ENCODE data around the gene CAMK1D.

CAMK1D gene

GRCh38 chr10:12400266-12400931, 51.1 kb downstream of the CAMK1D start:
- no peak for DNase-seq (ENCODE audit: low read depth in 2 of 2, low spot score in 1 of 2)

- no peak for DNase-seq (ENCODE audit: low read depth in 2 of 2, low spot score in 1 of 2)
These were observed 52.1 kb downstream of the CAMK1D start for GRCh38 chr10:12401466-12401865.

- DNase-seq (ENCODE audit: low read depth in 2 of 2, low spot score in 1 of 2), result no peak
These were observed 53.8 kb downstream of the CAMK1D start for GRCh38 chr10:12403119-12403518.

DNA sequence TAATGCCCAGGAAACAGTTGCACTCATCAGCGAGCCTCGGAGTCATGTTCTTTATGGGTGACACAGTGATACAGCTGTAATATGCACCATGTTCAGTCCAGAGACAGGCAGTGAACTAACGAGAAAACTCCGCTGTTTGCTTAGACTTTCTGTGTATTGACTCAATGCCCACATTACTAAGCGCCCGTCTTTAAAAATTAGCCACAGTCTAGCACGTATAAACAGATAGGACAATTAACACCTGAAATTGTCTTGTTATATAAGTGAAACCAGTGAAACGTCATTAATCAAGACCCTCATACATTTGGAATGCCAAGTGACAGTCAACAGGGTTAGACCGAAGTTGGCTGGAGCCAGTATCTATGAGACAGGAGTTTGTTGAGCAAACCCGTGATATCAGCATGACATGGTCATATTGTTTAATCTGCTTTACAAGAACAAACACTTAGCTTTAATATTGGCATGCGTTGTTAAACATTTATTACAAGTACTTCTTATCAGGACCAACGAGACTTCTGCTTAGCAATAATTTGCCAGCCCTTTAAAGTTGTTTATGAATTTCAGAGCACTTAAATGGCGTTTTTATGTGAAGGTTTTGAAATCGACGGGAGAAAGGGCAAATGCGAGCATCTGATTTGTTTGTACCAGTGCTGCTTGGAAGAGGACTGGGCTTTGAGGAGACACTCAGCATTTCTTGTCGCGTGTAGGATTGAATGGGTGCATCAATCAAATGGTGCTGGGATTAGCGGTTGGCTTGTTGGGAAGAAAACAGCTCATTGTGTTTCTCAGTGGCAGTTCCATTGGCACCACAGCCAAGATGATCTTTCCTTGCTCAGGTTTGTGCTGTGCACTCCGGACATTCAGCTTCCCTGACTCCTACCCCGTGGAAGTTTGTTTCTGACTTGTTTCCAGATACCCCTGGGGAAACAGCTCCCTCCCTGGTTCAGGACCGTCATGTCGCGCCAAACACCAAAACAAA, 56.3 kb downstream of the CAMK1D start:
- no peak for DNase-seq (ENCODE audit: low read depth in 2 of 2, low spot score in 1 of 2)

GRCh38 chr10:12406764-12407400, 57.5 kb downstream of the CAMK1D start:
- DNase-seq (ENCODE audit: low read depth in 2 of 2, low spot score in 1 of 2), result no peak

DNA sequence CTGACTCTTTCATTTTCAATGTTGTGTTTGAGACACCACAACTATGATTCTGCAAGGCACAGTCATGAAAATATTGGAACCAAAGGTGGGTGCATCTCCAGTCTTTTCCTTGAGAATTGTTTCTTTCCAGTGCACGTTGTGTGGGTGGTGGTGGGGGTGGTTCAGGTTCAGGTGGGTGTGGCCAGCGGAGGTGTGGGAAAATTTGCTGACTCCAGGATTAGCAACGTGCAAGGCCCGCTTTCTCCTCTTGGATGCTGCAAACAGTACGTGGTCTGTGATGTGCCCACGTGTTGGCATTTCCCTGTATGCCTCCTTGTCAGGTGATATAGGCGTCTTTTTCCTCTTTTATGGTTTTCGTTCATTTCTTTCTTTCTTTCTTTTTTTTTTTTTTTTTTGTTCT, 59.1 kb downstream of the CAMK1D start:
- no peak for DNase-seq (ENCODE audit: low read depth in 2 of 2, low spot score in 1 of 2)

DNA sequence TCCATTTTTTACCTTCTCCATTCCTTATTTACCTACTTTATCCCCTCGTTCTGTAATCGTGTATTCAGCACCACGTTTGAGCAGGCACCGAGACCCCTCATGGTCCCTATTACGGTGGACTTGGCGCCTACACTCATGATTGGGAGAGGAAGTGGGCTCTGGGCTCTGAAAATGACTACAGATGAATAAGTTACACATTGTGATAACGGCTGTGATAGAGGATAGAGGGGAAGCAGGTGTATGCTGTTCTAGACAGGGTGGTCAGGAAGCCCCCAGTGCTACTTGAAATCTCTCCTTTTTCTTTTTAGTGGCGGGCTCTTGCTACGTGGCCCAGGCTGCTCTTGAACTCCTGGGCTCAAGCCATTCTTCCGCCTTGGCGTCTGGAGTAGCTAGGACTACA, 59.8 kb downstream of the CAMK1D start:
- DNase-seq (ENCODE audit: low read depth in 2 of 2, low spot score in 1 of 2), result no peak

DNA sequence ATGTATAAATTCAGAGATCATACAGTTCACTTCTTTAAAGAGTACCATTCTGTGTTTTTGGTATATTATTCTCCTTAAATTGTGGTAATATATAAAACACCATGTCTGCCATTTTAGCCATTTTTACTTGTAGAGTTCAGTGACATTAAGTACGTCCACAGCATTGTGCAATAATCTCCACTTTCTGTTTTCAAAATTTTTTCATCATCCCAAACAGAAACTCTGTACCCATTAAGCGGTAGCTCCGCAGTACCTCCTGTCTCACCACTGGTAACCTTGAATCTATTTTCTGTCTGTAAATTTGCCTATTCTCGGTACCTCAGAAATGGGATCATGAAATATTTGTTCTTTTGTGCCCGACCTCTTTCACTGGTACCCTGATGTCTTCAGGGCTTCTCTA, 60.3 kb downstream of the CAMK1D start:
- no peak for DNase-seq (ENCODE audit: low read depth in 2 of 2, low spot score in 1 of 2)

- DNase-seq (ENCODE audit: low read depth in 2 of 2, low spot score in 1 of 2), result no peak
These were observed 63.5 kb downstream of the CAMK1D start for GRCh38 chr10:12412666-12413368.

- no peak for DNase-seq (ENCODE audit: low read depth in 2 of 2, low spot score in 1 of 2)
These were observed 64.0 kb downstream of the CAMK1D start for GRCh38 chr10:12413369-12413711.

DNA sequence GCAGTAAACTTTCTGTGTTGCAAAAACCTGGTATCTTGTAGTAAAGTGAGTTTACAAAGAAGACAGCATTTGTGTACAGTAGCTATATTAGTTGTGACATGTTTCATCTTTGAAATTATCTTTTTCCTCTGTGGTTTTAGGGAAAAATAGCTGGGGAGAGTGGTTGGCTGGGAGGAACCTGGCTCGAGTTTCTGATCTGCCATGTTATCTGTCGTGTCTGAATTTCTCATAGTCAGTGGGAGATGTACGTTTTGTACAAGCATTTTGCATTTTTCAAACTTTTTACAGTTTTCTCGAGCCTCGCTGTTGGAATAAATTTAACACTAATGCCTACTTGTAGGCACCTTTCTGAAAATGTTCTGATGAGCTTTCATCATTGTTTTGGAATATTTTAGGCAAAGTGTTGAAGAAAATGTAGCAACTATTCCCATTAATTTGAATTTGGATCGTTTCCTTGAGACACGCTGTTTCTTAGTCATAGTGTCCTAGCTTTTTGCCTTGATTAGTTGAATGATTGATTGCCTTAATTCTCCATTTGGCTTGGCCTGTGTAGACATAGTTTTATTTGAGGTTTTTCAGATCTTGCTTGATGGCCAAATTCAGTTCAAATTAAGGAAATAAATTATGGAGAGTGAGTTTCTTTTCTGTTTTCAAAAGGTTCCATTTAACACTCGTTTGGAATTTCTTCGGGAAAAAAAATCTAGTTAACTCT, 65.1 kb downstream of the CAMK1D start:
- DNase-seq (ENCODE audit: low read depth in 2 of 2, low spot score in 1 of 2), result no peak

DNA sequence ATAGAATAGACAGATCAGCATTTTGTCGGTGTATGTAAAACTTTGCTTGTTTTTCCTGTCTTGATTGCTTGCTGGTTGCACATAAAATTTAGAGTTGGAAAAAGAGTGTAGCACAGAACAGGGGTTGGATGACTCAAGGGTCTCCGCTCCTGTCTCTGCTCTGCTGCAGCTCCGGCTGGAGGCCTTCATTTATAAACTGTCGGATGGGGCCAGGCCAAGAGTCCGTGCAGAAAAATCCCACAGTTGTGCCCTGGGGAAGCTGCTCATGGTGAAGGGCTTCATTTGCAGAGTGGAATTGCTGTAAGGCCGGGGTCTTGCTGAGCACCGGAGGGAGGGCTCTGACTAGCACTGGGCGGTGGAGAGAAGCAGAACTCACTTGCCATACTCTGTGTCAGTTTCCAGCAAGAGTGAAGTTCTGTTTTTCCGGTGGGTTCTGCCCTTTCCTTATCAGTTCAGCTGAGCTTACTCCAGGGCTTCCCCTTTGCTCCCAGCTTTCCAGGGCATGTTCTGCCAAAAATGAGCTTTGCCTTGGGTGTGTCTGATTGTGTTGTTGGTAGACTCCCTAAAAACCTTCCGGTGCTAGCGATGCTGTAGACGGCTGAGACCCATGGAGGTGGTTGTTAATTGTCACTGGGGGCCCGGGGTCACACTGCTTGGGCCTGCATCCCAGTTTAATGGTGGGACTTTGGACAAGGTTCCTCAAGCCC, 67.2 kb downstream of the CAMK1D start:
- no peak for DNase-seq (ENCODE audit: low read depth in 2 of 2, low spot score in 1 of 2)

DNA sequence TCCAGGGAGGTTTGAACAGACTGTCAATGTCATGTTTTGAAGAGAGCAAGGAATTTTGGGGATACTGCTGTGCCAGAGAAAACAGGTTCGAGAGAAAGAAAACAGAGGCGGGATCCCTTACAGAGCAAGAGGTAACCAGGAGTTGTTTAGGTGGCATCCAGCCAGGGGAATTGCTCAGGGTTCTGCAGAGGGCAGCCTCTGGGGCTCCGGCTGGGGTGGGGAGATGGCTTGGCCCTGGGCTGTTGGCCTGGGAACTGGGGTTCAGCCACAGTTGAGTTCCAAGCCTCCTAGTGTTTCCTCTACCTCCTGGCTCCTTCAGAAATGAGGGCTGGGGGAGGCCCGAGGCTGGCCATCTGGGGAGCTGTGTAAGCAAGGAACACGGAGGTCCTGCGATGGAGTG, 68.0 kb downstream of the CAMK1D start:
- DNase-seq (ENCODE audit: low read depth in 2 of 2, low spot score in 1 of 2), result no peak

- DNase-seq (ENCODE audit: low read depth in 2 of 2, low spot score in 1 of 2), result no peak
These were observed 68.7 kb downstream of the CAMK1D start for GRCh38 chr10:12418000-12418399.

DNA sequence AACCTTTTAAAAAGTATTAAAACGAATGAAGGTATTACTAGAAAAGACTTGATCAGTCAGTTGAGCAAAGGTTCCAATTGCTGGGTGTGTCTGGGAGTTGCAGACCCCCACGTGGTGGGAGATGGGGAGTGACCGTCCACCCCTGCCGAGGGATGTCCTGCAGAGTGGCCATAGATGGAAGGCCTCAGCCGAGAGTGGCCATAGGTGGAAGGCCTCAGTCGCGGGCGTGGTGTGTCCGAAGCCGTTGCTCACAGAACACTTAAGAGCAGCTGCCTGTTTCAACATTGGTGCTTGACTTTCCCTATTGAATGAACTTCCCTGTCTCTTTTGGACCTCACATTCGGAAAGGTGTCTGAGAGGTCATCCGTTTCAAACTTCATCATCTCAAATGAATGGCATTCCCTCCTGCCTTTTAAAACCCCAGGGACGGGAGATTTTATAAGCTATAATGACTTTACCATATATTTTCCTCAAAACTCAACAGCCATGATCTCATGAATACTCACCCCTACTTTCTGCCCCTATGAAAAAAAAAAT, 69.4 kb downstream of the CAMK1D start:
- no peak for DNase-seq (ENCODE audit: low read depth in 2 of 2, low spot score in 1 of 2)

- peak; percentile 25 to 31 for DNase-seq (ENCODE audit: low read depth in 2 of 2, low spot score in 1 of 2)
These were observed 70.0 kb downstream of the CAMK1D start for GRCh38 chr10:12419262-12419847.

GRCh38 chr10:12420530-12421120, 71.3 kb downstream of the CAMK1D start:
- DNase-seq (ENCODE audit: low read depth in 2 of 2, low spot score in 1 of 2), result no peak

DNA sequence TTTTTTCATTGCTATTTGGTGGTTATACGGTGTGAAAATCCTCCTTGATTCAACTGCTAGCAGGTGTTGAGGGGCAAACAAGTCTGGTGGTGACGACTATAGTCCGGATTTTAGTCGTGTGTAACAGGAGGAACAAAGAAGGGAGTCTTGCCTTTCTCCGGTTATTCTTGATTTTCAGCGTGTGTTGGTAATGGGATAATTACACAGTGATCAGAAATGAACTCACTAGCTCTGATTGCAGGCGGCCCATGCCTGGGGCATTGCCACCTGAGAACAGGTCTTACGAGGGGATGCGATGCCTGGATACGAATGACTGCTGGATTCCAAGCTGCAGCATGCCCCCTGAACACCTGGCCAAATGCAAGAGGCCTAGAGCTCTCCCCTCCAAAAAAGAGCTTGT, 72.8 kb downstream of the CAMK1D start:
- no peak for DNase-seq (ENCODE audit: low read depth in 2 of 2, low spot score in 1 of 2)

DNA sequence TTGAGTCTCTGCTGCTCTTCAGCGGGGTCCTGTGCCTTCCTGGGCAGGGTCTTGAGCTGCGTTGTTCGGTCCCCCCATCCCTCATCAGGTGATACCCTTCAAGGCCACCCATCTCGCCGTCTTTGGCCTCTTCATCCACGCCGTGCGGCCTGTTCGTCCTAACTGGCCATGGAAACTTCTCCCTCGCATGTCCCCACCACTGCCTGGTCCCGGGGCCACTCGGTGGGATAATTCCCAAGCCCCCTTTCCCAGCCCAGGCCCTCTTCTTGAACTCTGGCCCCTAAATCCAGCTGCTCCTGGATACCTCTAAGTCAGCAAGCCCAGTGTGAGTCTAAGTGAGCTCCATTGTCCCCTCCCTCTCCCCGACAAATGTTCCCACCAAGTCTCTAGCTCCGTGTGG, 74.5 kb downstream of the CAMK1D start:
- DNase-seq (ENCODE audit: low read depth in 2 of 2, low spot score in 1 of 2), result no peak
